HL-60 (cell line): ENCODE measurements around the gene KLHDC3.

Experiments used
- DNase-seq, 2 experiments: peaks; one replicate each; pipeline ENCODE4 v3.0.0-alpha.2; 2010 to 2020; ENCODE audit warnings: low read depth in 1 of 2, low spot score in 1 of 2
- H3K27ac ChIP-seq: fragments of 250-450 bp; sonication (Bioruptor Pico); replicated peaks from 2 replicates; pipeline ENCODE4 v1.5.1; 2020; ENCODE audit warnings: mild to moderate bottlenecking, moderate library complexity
- H3K27me3 ChIP-seq: fragments of 250-450 bp; sonication (Bioruptor Pico); 2 replicates; pipeline ENCODE4 v1.5.1; 2021; ENCODE audit warnings: mild to moderate bottlenecking, moderate library complexity; ENCODE audit not compliant: insufficient read depth, poor library complexity, severe bottlenecking
- H3K4me3 ChIP-seq: replicated peaks from 2 replicates; pipeline ENCODE4 v1.5.1; 2011; ENCODE audit warnings: mild to moderate bottlenecking, control low read depth, low read length; ENCODE audit not compliant: insufficient read depth
- CTCF ChIP-seq: IDR thresholded peaks from one replicate; pipeline ENCODE4 v1.5.1; 2011; ENCODE audit warnings: low read length, control low read depth, inconsistent platforms; ENCODE audit not compliant: insufficient read depth
- GABPA ChIP-seq: IDR thresholded peaks from 2 replicates; pipeline ENCODE4 v1.6.1; 2012; ENCODE audit warnings: low read depth
- POLR2AphosphoS5 ChIP-seq: IDR thresholded peaks from 2 replicates; pipeline ENCODE4 v1.6.1; 2012; ENCODE audit warnings: low read depth
- SPI1 ChIP-seq: IDR thresholded peaks from 2 replicates; pipeline ENCODE4 v1.6.1; 2012; ENCODE audit warnings: low read depth, mild to moderate bottlenecking, borderline replicate concordance
- TF ChIP-seq, protein P1 (sequence below): IDR thresholded peaks from 2 replicates; pipeline ENCODE4 v1.6.1; 2012; ENCODE audit warnings: low read depth; ENCODE audit not compliant: insufficient replicate concordance

The KLHDC3 gene

DNA sequence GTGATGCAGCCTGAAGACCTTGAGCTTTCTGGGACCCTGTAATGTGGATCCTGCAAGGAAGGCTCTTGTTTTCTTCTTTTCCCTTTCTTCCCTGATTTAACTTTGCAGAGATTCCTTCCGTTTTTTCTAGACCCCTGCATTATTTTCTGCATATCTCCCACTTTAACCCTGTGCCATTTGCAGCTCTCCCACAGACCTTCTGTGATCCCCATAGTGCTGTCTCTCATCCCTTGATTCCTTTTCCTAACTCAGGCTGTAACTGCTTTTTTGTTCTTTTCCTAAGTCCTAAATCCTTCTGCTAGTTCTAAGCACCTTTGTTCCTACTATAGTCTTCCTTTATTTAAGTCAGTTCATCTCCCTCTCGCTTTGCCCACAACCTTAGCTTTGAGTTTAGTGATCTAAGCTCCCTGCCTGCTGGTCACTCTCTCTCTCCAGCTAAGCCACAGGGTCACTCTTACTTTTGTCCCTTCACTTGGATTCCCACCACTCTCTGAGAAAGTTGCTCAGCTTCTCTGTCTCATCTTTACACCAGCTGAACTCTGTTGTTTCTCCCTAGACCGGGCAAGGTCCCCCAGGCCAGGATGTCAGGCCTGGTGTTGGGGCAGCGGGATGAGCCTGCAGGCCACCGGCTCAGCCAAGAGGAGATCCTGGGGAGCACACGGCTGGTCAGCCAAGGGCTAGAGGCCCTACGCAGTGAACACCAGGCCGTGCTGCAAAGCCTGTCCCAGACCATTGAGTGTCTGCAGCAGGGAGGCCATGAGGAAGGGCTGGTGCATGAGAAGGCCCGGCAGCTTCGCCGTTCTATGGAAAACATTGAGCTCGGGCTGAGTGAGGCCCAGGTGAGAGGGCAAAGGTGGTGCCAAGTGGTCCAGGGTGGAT, 46.9 kb downstream of the KLHDC3 start:
- Histone ChIP-seq H3K4me3 (no peak overlapping the region), H3K27ac (no peak overlapping the region), H3K27me3 (no peaks in the 10 kb centered on the region)
- TF ChIP-seq SPI1 (no peak), CTCF (no peak), POLR2AphosphoS5 (no peak), GABPA (no peak)
- TF ChIP-seq, protein P1, sequence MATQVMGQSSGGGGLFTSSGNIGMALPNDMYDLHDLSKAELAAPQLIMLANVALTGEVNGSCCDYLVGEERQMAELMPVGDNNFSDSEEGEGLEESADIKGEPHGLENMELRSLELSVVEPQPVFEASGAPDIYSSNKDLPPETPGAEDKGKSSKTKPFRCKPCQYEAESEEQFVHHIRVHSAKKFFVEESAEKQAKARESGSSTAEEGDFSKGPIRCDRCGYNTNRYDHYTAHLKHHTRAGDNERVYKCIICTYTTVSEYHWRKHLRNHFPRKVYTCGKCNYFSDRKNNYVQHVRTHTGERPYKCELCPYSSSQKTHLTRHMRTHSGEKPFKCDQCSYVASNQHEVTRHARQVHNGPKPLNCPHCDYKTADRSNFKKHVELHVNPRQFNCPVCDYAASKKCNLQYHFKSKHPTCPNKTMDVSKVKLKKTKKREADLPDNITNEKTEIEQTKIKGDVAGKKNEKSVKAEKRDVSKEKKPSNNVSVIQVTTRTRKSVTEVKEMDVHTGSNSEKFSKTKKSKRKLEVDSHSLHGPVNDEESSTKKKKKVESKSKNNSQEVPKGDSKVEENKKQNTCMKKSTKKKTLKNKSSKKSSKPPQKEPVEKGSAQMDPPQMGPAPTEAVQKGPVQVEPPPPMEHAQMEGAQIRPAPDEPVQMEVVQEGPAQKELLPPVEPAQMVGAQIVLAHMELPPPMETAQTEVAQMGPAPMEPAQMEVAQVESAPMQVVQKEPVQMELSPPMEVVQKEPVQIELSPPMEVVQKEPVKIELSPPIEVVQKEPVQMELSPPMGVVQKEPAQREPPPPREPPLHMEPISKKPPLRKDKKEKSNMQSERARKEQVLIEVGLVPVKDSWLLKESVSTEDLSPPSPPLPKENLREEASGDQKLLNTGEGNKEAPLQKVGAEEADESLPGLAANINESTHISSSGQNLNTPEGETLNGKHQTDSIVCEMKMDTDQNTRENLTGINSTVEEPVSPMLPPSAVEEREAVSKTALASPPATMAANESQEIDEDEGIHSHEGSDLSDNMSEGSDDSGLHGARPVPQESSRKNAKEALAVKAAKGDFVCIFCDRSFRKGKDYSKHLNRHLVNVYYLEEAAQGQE: no peak
- no peak for DNase-seq

DNA sequence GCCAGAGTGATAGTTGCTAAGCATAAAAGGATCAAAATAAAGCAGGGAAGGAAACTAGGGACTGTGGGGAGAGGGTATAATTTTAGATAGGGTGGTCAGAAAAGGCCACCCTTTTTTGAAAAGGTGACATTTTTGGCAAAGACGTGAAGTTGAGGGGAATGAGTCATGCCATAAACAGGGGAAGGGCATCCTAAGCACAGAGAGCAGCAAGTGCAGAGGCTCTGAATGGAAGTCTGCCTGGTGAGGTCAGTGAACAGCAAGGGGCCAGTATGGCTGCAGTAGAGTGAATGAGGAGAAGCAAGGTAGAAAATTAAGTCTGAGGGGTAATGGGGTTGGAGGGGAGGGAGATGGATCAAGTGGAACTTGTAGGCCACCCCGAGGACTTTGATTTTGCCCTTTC, 47.8 kb downstream of the KLHDC3 start:
- DNase-seq: no peak
- no peak overlapping the region for H3K4me3 ChIP-seq
- no peak overlapping the region for H3K27ac ChIP-seq

DNA sequence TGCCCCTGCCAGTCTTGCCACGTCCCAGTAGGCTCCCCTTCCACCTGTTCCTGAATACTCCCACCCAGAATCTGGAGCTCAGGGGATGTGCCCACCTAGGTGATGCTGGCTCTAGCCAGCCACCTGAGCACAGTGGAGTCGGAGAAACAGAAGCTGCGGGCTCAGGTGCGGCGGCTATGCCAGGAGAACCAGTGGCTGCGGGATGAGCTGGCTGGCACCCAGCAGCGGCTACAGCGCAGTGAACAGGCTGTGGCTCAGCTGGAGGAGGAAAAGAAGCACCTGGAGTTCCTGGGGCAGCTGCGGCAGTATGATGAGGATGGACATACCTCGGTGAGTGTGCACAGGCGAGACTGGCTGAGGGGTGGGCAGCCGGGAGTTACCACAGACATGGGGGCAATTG, 48.8 kb downstream of the KLHDC3 start:
- Histone ChIP-seq H3K4me3 (no peak overlapping the region), H3K27ac (no peak overlapping the region), H3K27me3 (no peaks in the 10 kb centered on the region)
- DNase-seq: no peak
- TF ChIP-seq SPI1 (no peak), POLR2AphosphoS5 (no peak), GABPA (no peak), CTCF (no peak)
- TF ChIP-seq, protein P1: no peak

More for the DNA sequence above, 47.8 kb downstream of the KLHDC3 start:
- TF ChIP-seq, protein P1: no peak
- TF ChIP-seq POLR2AphosphoS5 (no peak), CTCF (no peak), GABPA (no peak), SPI1 (no peak)
- no peaks in the 10 kb centered on the region for H3K27me3 ChIP-seq
